ENCODE data around the gene PTPRA. TPM values are rescaled to one million over a fixed set of nuclear protein-coding genes. Genes with fewer than 3 reads are reported as not detected.
A peak's percentile ranks its signal among the peaks of the same experiment; 100 is the strongest.
"Not testable (repeated sequence)": the region's sequence is repeated elsewhere in the genome, so short reads cannot be mapped to it uniquely, and the experiment has no call there.

The PTPRA gene
- total RNA-seq, 1 experiment from 2014 or later: 30.2 TPM

DNA sequence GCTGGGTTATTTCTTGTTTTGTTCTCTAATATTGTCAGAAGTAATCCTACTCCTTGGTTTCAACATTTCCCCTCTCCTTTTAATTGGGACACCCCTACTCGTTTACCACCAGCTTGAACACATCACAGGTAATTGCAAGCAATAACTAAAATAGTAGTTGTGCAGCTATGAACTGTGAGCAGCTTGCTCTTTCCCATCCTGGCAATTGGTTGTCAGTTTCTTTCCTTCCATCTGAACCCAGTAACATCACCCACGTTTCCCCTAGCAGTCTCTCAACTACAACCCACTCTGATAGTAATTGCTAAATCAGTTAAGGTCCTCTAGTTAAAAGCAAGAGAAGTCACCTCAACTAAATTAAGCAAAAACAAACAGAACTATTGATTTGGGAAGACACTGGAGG lies 122.5 kb downstream of the PTPRA start:
- DNase-seq (ENCODE audit: low spot score): no peak

DNA sequence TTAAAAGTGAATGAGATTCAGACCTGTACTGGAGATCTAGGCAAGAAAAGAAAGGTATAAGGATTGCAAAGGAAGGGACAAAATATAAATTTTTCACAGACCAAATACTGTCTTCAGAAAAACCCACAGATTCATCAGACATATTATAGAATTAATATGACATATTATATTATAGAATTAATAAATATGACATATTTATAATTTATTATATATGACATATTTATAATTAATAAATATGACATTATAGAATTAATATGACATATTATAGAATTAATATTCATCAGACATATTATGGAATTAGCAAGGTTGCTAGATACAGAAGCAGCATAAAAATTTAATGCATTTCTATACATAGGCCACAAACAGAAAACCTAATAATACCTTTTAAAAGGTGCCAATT lies 125.4 kb downstream of the PTPRA start:
- no peak for DNase-seq (ENCODE audit: low spot score)

DNA sequence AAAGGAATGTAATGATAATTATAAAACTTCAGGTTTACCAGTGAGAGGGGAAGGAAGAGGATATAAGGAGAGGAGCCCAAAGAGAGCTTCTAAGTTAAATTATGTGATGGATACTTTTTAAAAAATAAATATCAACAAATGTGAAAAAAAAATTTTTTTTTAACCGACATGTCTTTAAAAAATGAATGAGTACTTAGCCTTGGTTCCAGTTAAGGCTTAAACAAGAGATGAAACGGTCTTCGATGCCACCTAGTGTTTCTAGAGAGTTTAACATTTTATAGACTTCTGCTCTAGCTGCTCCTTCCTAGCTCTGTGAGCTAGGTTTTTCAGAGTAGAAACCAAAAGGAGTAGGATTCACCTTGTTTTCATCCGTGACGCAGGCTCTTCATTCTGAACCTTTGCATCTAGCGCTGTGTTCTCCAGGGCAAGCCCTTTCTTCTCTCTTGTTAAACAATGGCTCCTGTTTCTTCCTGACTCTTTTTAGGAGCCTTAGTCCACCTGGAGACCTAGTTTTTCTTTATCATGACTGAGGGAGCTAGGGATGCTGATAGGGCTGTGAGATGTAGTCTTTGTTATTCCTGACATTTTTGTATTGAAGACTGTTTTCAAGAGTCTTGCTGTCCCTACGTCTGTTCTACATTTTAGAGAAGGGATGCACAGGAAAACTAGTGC lies 127.7 kb downstream of the PTPRA start:
- peak; percentile 55 for DNase-seq (ENCODE audit: low spot score)

DNA sequence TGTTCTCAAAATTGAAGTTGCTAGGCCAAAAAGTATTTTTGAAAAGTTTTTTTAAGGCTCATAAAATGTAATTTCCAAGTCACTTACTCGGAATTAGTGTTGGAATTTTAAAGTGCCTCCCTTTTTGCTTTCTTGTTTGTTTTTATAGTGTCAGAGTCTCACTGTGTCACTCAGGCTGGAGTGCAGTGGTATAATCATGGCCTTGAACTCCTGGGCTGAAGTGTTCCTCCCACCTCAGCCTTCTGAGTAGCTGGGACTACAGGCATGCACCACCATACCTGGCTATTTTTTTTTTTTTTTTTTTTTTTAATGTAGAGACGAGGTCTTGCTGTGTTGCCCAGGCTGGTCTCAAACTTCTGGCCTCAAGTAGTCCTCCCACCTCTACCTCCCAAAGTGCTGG lies 130.1 kb downstream of the PTPRA start:
- DNase-seq (ENCODE audit: low spot score): no peak

DNA sequence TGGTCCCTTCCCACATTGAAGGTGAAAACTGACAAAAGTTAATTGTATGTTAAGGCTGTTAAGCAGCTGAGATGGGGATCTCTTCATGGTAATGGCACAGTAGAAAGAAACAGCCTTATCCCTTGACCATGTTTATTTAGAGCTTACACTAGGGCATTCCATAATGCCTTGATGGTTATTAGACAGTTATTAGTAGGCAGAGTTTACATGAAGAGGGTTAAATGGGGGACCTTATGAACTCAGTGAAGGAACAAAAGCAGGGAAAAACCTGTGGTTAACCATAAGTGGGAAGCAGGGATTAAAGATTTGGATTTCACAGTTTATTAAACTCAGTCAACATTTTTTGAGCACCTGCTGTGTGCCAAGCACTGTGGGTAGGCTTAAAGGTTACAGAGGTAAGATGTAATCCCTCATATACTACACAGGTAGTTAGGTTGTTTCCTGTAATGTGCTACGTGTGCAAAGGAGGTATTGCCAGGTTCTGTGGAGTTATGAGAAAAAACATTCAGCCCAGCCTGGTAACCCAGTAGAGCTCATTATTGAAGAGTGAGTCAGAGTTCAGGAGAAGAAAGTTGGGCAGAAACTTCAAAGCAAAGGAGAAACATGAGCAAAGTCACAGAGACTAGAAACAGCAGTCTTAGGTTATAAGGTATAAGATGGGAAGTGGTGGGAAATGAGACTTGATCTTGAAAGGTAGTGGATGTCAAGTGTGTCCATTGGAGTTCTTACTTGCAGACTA lies 137.9 kb downstream of the PTPRA start:
- DNase-seq (ENCODE audit: low spot score): peak; percentile 68

DNA sequence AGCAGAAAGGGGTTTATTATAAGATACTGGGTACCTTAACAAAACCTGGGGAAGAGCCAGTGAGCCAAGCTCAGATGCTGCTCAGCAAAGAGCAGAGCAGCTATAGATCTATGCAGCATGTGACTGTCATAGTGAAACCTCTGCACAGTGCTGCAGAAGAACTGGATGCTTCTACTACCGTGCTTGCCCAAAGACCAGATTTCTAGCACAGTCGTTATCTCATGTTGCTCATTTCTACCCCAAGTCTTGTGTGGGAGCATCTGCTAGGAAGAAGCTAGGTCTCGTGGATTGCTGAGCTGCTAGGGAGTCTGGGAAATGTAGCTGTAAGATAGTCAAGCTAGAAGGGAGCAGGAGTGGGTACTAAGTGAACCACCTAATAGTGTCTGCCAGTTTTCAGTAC lies 138.5 kb downstream of the PTPRA start:
- no peak for DNase-seq (ENCODE audit: low spot score)

DNA sequence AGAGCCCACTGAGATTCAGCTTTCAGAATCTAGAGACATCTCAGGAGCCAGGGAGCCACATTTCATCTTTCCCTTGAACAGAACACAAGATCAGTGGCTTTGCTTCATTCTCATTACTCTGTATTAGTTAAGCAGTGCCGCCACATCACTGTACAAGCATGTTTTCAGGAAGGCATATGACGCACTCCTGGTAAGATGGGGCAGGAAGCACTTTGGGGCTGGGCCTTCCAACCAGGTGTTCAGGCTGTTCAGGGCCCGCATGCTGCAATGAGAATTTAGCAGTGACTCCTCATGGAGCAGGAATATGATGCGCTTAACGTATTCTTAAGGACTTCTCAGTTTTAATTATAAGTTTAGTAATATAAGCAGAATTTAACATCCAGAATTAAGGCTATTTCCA lies 140.5 kb downstream of the PTPRA start:
- no peak for DNase-seq (ENCODE audit: low spot score)

DNA sequence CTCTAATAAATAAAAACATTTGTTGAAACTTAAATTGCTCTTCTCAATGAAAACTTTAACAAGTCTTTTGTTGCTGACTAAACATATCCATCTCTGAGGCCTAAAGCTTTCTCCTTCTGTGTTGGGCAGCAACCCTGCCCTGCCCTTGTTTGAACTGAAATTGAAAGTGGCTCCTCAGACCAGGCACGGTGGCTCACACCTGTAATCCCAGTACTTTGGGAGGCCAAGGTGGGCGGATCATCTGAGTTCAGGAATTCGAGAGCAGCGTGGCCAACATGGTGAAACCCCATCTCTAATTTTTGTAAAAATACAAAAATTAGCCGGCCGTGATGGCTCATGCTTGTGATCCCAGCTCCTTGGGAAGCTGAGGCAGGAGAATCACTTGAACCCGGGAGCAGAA lies 140.9 kb downstream of the PTPRA start:
- DNase-seq (ENCODE audit: low spot score): no peak

DNA sequence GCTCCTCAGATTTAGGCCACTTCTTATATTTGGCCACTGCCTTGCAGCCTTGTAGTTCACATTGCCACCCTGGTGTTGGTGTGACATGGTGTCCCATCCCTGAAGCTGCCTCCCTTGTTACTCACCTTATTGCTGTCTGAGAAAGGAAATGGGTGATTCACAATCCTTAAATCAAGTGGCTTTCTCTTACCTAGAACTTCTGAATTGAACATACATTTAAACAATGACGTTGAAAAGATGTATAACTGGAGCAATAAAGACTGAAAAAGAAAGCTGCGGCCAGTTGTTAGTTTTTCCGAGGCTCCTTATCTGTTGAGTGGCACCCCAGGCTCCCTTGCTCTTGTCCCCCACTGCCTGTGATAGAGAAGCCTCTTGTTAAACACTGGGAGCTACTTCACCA lies 141.4 kb downstream of the PTPRA start:
- no peak for DNase-seq (ENCODE audit: low spot score)

DNA sequence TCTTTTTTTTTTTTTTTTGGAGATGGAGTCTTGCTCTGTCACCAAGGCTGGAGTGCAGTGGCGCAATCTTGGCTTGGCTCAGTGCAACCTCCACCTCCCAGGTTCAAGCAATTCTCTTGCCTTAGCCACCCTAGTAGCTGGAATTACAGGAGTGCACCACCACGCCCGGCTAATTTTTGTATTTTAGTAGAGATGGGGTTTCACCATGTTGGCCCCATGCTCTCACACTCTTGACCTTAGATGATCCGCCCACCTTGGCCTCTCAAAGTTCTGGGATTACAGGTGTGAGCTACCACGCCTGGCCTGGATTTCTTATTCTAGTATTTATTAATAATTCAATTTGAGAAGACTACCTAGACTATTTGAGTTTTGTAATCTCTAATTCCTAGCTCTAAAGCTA lies 142.0 kb downstream of the PTPRA start:
- not testable (repeated sequence) for DNase-seq (ENCODE audit: low spot score)

DNA sequence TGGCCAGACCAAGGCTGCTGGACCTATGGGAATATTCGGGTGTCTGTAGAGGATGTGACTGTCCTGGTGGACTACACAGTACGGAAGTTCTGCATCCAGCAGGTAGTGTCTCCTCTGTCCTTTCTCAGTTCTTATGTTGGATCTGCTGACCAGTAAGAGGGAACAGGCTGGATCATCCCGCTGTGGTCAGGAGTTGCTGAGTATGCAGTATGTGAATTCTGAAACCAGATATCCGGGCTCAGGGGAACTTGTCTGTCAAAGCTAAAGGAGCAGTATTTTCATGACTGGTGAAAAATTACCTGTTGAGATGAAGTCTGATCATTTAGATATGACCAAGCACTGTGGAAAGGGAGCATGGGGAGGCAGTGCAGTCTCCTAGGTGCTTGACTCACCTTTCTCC lies 148.0 kb downstream of the PTPRA start:
- DNase-seq (ENCODE audit: low spot score): no peak

DNA sequence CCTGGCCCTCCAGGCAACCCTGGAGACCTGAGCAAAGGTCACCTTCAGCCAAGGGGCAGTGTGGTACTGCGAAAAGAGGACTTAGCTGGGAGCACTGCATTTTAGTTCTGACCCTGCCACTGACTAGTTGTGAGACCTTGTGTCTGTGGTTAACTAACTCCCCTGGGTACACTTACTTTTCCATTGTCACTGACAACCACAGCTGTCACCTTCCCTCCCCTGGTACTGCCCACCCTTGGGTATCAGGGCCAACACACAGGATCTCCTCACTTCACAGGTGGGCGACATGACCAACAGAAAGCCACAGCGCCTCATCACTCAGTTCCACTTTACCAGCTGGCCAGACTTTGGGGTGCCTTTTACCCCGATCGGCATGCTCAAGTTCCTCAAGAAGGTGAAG lies 148.5 kb downstream of the PTPRA start:
- DNase-seq (ENCODE audit: low spot score): no peak

DNA sequence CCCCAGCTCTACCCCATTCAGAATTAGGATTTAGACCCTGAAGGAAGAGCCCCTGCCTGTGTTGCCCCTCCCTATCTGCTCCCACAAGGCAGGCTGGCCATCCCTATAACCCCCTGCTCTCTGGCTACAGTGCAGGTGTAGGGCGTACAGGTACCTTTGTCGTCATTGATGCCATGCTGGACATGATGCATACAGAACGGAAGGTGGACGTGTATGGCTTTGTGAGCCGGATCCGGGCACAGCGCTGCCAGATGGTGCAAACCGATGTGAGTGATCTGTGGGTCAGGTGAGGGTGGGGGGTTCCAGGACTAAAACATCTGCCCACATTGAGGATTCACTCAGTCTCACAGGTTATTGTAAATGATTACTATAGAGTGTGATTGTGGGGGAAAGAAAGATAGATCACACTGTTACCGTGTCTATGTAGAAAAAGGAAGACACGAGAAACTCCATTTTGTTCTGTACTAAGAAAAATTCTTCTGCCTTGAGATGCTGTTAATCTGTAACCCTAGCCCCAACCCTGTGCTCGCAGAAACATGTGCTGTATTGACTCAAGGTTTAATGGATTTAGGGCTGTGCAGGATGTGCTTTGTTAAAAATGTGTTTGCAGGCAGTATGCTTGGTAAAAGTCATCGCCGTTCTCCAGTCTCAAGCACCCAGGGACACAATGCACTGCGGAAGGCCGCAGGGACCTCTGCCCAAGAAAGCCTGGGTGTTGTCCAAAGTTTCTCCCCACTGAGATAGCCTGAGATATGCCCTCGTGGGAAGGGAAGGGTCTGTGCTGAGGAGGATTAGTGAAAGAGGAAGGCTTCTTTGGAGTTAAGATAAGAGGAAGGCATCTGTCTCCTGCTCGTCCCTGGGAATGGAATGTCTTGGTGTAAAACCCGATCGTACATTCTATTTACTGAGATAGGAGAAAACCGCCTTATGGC lies 149.5 kb downstream of the PTPRA start:
- not testable (repeated sequence) for DNase-seq (ENCODE audit: low spot score)

DNA sequence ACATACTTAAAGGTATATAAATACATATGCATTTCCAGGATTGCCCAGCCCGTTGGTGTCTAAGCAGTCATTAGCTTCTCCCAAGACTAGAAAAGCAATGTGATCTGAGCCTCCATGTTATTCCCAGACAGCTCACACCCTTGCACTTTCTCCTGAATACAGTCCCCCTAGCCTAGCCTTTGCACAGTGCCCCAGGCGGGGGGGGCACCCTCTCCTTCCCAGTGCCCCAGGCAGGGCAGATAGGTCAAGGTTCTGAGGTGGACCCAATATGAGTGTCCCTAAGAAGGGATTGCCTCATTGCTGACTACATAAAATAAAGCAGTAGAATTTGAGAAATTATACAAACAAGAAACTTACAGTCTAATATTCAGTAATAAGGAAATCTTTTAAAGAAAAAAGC lies 154.7 kb downstream of the PTPRA start:
- DNase-seq (ENCODE audit: low spot score): no peak

DNA sequence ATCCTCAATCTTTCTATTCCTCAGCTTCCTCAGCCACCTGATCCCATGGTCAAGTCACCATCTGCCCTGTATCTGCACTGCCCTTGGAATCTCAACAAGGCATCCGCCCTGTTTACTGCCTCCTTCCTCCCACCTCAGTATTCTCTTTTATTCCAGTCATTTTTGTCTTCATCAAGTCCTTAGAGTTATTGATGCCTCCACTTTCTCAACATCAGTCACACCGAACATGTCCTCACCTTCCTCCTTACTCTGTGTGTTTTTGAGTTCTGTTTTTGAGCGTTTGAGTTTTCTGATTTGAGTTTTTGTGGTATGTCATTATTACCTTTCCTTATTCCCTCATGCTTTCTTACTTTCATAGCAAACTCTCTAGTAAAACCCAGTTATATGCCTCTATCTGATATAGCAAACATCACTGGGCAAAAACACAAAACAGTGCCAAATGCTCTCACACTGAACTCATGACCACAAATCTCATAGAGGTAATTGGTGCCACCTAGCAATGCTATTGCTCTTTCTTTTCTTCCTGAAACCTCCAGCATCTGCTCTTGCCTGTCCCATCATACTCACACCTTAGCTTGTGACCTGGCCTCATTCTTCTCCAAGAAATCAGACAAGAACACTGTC lies 158.4 kb downstream of the PTPRA start:
- no peak for DNase-seq (ENCODE audit: low spot score)

DNA sequence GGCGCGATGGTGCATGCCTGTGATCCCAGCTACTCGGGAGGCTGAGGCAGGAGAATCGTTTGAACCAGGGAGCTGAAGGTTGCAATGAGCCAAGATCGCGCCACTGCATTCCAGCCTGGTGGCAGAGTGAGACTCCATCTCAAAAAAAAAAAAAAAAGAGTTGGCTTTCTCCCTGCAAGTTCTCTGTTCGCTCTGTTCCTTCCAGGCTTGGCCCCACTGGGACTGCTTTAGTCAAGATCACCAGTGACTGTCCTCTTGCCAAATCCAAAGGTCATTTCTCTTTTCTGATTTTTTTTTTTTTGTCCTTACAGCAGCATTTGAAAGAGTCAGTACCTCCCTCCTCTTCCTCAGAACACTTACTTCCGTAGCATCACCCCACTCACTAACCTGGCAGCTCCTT lies 159.3 kb downstream of the PTPRA start:
- DNase-seq (ENCODE audit: low spot score): no peak

DNA sequence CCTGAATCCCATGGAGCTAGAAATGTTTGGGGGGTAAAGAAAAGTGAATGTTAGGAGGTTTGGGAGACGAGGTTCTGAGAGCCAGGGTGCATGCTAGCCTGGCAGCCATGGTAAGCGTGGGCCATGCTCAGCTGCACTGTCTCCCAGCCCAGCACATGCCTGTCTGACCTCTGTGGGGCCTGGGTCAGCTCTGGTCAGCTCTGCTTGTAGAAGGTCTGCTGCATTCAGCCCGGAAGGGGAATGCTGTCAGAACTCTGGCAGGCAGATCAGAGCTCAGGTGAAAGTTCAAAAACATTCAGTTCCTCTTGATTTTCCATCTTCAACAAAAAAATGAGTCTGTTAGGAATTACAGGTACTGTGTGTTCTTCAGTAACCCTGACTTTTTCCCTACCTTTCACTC lies 164.4 kb downstream of the PTPRA start:
- no peak for DNase-seq (ENCODE audit: low spot score)

DNA sequence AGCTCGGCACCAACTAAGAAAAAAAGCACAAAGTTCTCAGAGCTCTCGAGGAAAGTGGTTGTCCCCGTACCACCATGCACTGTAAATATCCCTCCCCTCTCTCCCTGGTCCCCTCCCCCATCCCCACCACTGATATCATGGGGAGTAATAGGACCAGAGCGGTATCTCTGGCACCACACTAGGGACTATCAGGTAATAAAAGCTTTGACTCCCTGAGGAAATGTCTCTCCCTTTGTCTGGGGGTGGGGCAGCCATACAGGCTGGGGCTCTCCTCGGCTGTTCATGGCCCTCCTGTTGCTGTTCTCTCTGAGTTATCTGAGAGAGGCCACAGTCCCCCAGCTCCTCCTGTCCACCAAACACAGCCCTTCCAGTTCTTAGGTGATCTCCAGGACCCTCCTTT lies 165.2 kb downstream of the PTPRA start:
- DNase-seq (ENCODE audit: low spot score): no peak

DNA sequence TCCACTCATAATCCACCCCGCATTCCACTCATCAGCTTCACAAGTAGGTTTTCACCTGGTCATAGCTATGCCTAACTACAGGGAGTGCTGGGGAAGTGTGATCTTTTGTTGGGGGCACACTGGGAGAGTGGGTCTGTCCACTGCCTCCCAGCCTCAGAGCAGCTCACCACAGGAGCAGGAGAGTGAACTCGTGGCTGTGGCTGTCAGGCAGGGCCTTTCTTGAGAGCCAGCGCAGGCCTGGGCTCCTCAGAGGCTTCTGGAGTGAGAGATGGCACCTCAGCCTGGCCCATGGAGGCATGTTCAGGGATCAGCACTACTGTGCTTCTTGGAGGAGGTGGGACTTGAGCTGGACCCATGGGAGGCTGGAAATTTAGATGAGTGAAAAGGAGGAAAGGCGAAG lies 166.1 kb downstream of the PTPRA start:
- DNase-seq (ENCODE audit: low spot score): no peak

DNA sequence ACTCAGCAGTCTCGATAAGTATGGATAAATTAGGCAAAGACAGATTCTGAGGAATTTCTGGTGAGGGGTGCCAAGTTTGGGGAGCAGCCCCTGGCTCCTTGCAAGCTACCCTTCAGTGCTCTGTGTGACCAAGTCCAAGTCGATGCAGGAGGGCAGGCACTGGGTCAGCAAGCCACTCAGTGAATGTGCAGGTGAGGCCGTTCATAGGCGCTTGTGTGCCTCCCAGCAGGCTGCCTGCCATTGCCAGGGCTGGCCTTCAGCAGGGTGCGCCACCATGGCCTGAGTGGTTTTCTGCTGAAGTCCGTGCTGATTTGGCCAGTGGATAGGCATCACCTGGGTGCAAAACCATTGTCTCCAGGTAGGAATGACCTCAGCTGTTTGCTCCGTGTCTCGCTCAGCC lies 166.8 kb downstream of the PTPRA start:
- DNase-seq (ENCODE audit: low spot score): no peak

DNA sequence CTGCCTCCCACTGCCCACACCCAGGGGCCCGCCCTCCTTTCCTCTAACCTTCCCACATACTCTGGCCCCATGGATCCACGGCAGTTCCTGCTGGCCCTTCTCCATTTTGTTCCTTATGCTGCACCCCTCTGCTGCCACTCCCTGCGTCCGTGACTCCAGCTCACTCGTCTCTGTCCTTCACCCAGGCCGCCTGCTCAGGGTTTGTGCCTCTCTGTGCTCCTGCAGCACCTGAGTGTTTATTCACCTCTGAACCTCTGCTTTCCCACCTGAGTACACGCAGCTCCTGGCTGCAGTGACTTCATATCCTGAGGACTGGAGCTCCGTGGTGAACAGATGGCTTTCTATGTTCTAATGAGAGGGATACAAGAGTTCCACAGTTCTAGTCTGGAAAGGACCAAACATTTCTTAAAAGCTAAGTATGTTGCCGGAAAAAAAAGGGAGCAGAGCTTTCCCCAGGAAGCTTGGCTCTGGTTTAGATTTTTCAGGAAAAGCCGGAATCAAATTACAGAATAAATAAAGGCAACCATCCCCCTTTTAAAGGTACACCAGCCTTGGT lies 168.7 kb downstream of the PTPRA start:
- no peak for DNase-seq (ENCODE audit: low spot score)

DNA sequence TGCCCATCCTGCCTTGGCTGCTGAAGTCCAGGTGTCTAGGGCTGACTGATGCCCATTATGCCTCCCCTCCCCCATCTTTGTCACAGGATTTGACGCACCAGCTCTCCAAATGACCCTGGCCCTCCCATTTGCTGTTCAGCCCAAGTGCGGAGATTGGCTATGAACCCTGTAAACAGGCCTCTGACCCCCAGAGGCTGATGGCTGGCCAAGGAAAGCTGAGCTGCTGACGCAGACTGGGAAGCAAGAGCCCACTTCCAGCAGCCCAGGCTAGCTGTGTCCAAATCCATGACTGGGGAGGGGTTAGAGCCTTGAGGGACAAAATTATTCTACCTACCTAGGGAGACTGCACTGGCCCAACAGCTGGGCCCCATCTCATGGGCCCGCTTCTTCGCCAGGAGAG lies 169.3 kb downstream of the PTPRA start:
- DNase-seq (ENCODE audit: low spot score): no peak

All from A172 (cell line).